Stimulated activated CD8-positive, alpha-beta memory T cell treated with anti-CD3 and anti-CD28 coated beads, Interleukin-4, amount 100 ng/mL, for 4 hours (primary cell): ENCODE data around the gene SLC8B1.

ENCODE experiments used
- DNase-seq, 2 donors: peaks; one replicate each; pipeline ENCODE4 v3.0.0-alpha.2; 2020; ENCODE audit warnings: low read depth in 2 of 2, low spot score in 1 of 2

Gene SLC8B1

GRCh38 chr12:113325916-113326315, 9.0 kb downstream of the SLC8B1 start:
- no peak for DNase-seq

GRCh38 chr12:113322343-113322742, 12.6 kb downstream of the SLC8B1 start:
- DNase-seq, result no peak

GRCh38 chr12:113320401-113320800, 14.5 kb downstream of the SLC8B1 start:
- no peak for DNase-seq

- no peak for DNase-seq
Measured at GRCh38 chr12:113318900-113319628, 15.8 kb downstream of the SLC8B1 start.

GRCh38 chr12:113318046-113318656, 16.8 kb downstream of the SLC8B1 start:
- DNase-seq, result no peak

- DNase-seq, result no peak
Measured at GRCh38 chr12:113317122-113317521, 17.8 kb downstream of the SLC8B1 start.

- no peak for DNase-seq
Measured at GRCh38 chr12:113316155-113316554, 18.8 kb downstream of the SLC8B1 start.

GRCh38 chr12:113315358-113315757, 19.6 kb downstream of the SLC8B1 start:
- DNase-seq, result no peak

GRCh38 chr12:113314121-113314529, 20.8 kb downstream of the SLC8B1 start:
- no peak for DNase-seq

- no peak for DNase-seq
Measured at GRCh38 chr12:113310489-113310888, 24.4 kb downstream of the SLC8B1 start.

- DNase-seq, result no peak
Measured at GRCh38 chr12:113306382-113306781, 28.5 kb downstream of the SLC8B1 start.

GRCh38 chr12:113305281-113305856, 29.5 kb downstream of the SLC8B1 start:
- DNase-seq, result no peak

- DNase-seq, result no peak
Measured at GRCh38 chr12:113302886-113303640, 31.8 kb downstream of the SLC8B1 start.

GRCh38 chr12:113302466-113302865, 32.4 kb downstream of the SLC8B1 start:
- no peak for DNase-seq

- DNase-seq, result no peak
Measured at GRCh38 chr12:113301811-113302210, 33.1 kb downstream of the SLC8B1 start.

GRCh38 chr12:113299619-113300237, 35.2 kb downstream of the SLC8B1 start:
- no peak for DNase-seq

GRCh38 chr12:113298861-113299545, 35.9 kb downstream of the SLC8B1 start:
- DNase-seq, result no peak

- DNase-seq, result no peak
Measured at GRCh38 chr12:113298472-113298817, 36.5 kb downstream of the SLC8B1 start.

- DNase-seq, result no peak
Measured at GRCh38 chr12:113297621-113298471, 37.1 kb downstream of the SLC8B1 start.

GRCh38 chr12:113297214-113297587, 37.7 kb downstream of the SLC8B1 start:
- DNase-seq, result no peak
